ENCODE measurements around the gene SLC15A3. TPM values are rescaled to one million over a fixed set of nuclear protein-coding genes. Genes with fewer than 3 reads are reported as not detected.
A peak's percentile ranks its signal among the peaks of the same experiment; 100 is the strongest.

The SLC15A3 gene
- total RNA-seq, 6 donors from 2014 or later = 29.5 to 186 (median 115) TPM

GRCh38 chr11:60924110-60924905, 27.7 kb downstream of the SLC15A3 start, which contains the start of gene TMEM132A:
TMEM132A (plus strand) TSS chr11:60924460; CDS start chr11:60924634, 174 bp downstream.
- Histone ChIP-seq H3K4me3 (peak within 1 kb of the TSS; percentile 33 to 81 (median 72)), H3K4me1 (peaks cover 18 to 25% (median 19%) of the 10 kb centered on the region in 4 donors), H3K27me3 (peaks cover 2 to 10% (median 8%) of the 10 kb centered on the region in 4 donors), H3K27ac (peak within 1 kb of the TSS in 1 of 4 donors; percentile 74), H3K36me3 (peaks cover 17 to 42% (median 31%) of the 10 kb centered on the region in 4 donors), H3K9me3 (no peaks in the 10 kb centered on the region)
- peak in 1 of 2 donors; percentile 90 for ATAC-seq (ENCODE audit: low FRiP score in 2 of 2)
- TF ChIP-seq EP300 (IDR thresholded peaks at IDR 0.05) = no peak
- TF ChIP-seq POLR2A (IDR thresholded peaks at IDR 0.05) = peak in 1 of 4 donors; percentile 23
- TF ChIP-seq POLR2AphosphoS5 (IDR thresholded peaks at IDR 0.05) = peak in 1 of 2 donors; percentile 57
- 0 to 1% methylated on average over 5 to 51 of the region's 69 CpGs for WGBS, 2 donors
- DNase-seq = peak; percentile 72 to 91

- peak overlapping the region in 3 of 4 donors; percentile 69 to 81 (median 76) for H3K4me3 ChIP-seq
- H3K36me3 ChIP-seq = peaks cover 17 to 42% (median 31%) of the 10 kb centered on the region in 4 donors
- peaks cover 2 to 10% (median 8%) of the 10 kb centered on the region in 4 donors for H3K27me3 ChIP-seq
- TF ChIP-seq CTCF (IDR thresholded peaks at IDR 0.05) = no peak
- no peak for TF ChIP-seq POLR2AphosphoS5 (IDR thresholded peaks at IDR 0.05)
- no peak for TF ChIP-seq EP300 (IDR thresholded peaks at IDR 0.05)
- TF ChIP-seq POLR2A (IDR thresholded peaks at IDR 0.05) = no peak
- DNase-seq = no peak
- H3K9me3 ChIP-seq = no peaks in the 10 kb centered on the region
- peaks cover 19 to 29% (median 25%) of the 10 kb centered on the region in 4 donors for H3K4me1 ChIP-seq
- H3K27ac ChIP-seq = peak overlapping the region in 1 of 4 donors; percentile 74
- WGBS, 2 donors = 57 to 83% methylated on average over 1 to 6 of the region's 6 CpGs
- no peak for ATAC-seq (ENCODE audit: low FRiP score in 2 of 2)
Measured at GRCh38 chr11:60923800-60924109, 28.2 kb downstream of the SLC15A3 start.

- 85 to 93% methylated on average over 5 of the region's 5 CpGs for WGBS, 2 donors
- no peak overlapping the region for H3K27ac ChIP-seq
- peaks cover 2 to 10% (median 8%) of the 10 kb centered on the region in 4 donors for H3K27me3 ChIP-seq
- peaks cover 19 to 34% (median 29%) of the 10 kb centered on the region in 4 donors for H3K4me1 ChIP-seq
- no peak for ATAC-seq (ENCODE audit: low FRiP score in 2 of 2)
- H3K36me3 ChIP-seq = peaks cover 17 to 42% (median 31%) of the 10 kb centered on the region in 4 donors
- DNase-seq = no peak
- no peak overlapping the region for H3K4me3 ChIP-seq
- no peaks in the 10 kb centered on the region for H3K9me3 ChIP-seq
- TF ChIP-seq POLR2A (IDR thresholded peaks at IDR 0.05) (no peak), CTCF (IDR thresholded peaks at IDR 0.05) (no peak), POLR2AphosphoS5 (IDR thresholded peaks at IDR 0.05) (no peak), EP300 (IDR thresholded peaks at IDR 0.05) (no peak)
Measured at GRCh38 chr11:60923326-60923725, 28.6 kb downstream of the SLC15A3 start.

GRCh38 chr11:60922906-60923305, 29.1 kb downstream of the SLC15A3 start:
- H3K27me3 ChIP-seq = peaks cover 2 to 10% (median 8%) of the 10 kb centered on the region in 4 donors
- WGBS, 2 donors = 81 to 88% methylated on average over 6 of the region's 6 CpGs
- no peak overlapping the region for H3K27ac ChIP-seq
- H3K4me1 ChIP-seq = peaks cover 19 to 38% (median 31%) of the 10 kb centered on the region in 4 donors
- ATAC-seq (ENCODE audit: low FRiP score in 2 of 2) (no peak), DNase-seq (no peak)
- peaks cover 17 to 42% (median 31%) of the 10 kb centered on the region in 4 donors for H3K36me3 ChIP-seq
- H3K4me3 ChIP-seq = no peak overlapping the region
- H3K9me3 ChIP-seq = no peaks in the 10 kb centered on the region
- TF ChIP-seq CTCF (IDR thresholded peaks at IDR 0.05) (no peak), POLR2A (IDR thresholded peaks at IDR 0.05) (no peak), POLR2AphosphoS5 (IDR thresholded peaks at IDR 0.05) (no peak), EP300 (IDR thresholded peaks at IDR 0.05) (no peak)

- H3K9me3 ChIP-seq = no peaks in the 10 kb centered on the region
- peaks cover 2 to 10% (median 8%) of the 10 kb centered on the region in 4 donors for H3K27me3 ChIP-seq
- no peak overlapping the region for H3K27ac ChIP-seq
- H3K36me3 ChIP-seq = peaks cover 17 to 42% (median 31%) of the 10 kb centered on the region in 4 donors
- ATAC-seq (ENCODE audit: low FRiP score in 2 of 2) (no peak), DNase-seq (peak in 1 of 2 donors; percentile 74)
- 91 to 93% methylated on average over 22 to 23 of the region's 23 CpGs for WGBS, 2 donors
- TF ChIP-seq POLR2AphosphoS5 (IDR thresholded peaks at IDR 0.05) = no peak
- TF ChIP-seq EP300 (IDR thresholded peaks at IDR 0.05) = no peak
- no peak for TF ChIP-seq CTCF (IDR thresholded peaks at IDR 0.05)
- no peak for TF ChIP-seq POLR2A (IDR thresholded peaks at IDR 0.05)
- peaks cover 19 to 45% (median 31%) of the 10 kb centered on the region in 4 donors for H3K4me1 ChIP-seq
- H3K4me3 ChIP-seq = no peak overlapping the region
Measured at GRCh38 chr11:60921777-60922335, 30.1 kb downstream of the SLC15A3 start.
